Uterus (tissue), 4 donors: ENCODE measurements around the gene FOXO4. TPM values are rescaled to one million over a fixed set of nuclear protein-coding genes. Genes with fewer than 3 reads are reported as not detected.
A peak's percentile ranks its signal among the peaks of the same experiment; 100 is the strongest.

Source experiments
- DNase-seq, 2 donors: peaks; one replicate each; pipeline ENCODE4 v3.0.0-alpha.2; 2019 to 2020
- H3K27ac ChIP-seq, 2 donors: fragments of 200-600 bp; sonication (generic); 1 replicate in 1 of 2; 2 replicates in 1 of 2; pipeline ENCODE4 v1.5.1; 2016 to 2018
- H3K27me3 ChIP-seq, 2 donors: fragments of 200-600 bp; sonication (generic); one replicate each; pipeline ENCODE4 v1.5.1; 2018 to 2019; ENCODE audit warnings: control low read depth in 1 of 2
- H3K36me3 ChIP-seq, 2 donors: fragments of 200-600 bp; sonication (generic); one replicate each; pipeline ENCODE4 v1.5.1; 2019; ENCODE audit warnings: control low read depth in 1 of 2
- H3K4me1 ChIP-seq, 2 donors: fragments of 200-600 bp; sonication (generic); one replicate each; pipeline ENCODE4 v1.5.1; 2018 to 2019; ENCODE audit warnings: control low read depth in 1 of 2
- H3K4me3 ChIP-seq, 2 donors: fragments of 200-600 bp; sonication (generic); 1 replicate in 1 of 2; 2 replicates in 1 of 2; pipeline ENCODE4 v1.5.1; 2018 to 2019; ENCODE audit warnings: mild to moderate bottlenecking in 1 of 2
- H3K9me3 ChIP-seq, 2 donors: fragments of 200-600 bp; sonication (generic); one replicate each; pipeline ENCODE4 v1.5.1; 2019; ENCODE audit warnings: control low read depth in 1 of 2
- CTCF ChIP-seq, 4 experiments: fragments of 200-600 bp in 2 of 4; fragments of 450-650 bp in 2 of 4; sonication (generic) in 2 of 4; IDR thresholded peaks; one replicate each; pipeline ENCODE4 v1.5.1; 2016 to 2019; ENCODE audit warnings: antibody characterized with exemption in 4 of 4, mild to moderate bottlenecking in 2 of 4, moderate library complexity in 1 of 4
- POLR2A ChIP-seq, 2 donors: fragments of 450-650 bp; IDR thresholded peaks; one replicate each; pipeline ENCODE4 v1.6.1; 2016; ENCODE audit warnings: antibody characterized with exemption in 2 of 2, mild to moderate bottlenecking in 1 of 2, moderate library complexity in 1 of 2
- intact Hi-C: fragments of 100-400 bp; cut with DNase I; formaldehyde crosslinking; loops from one replicate; pipeline ENCODE4 v1.15.1; 2023; ENCODE audit warnings: low total_unique reads
- total RNA-seq, 4 donors: library from RNA; depleted of rRNA in 3 of 4; stranded (reverse); fragments of >200 nt in 3 of 4; gene quantifications; one replicate each; pipeline versions ENCODE4 v1.1.0 to v1.2.4, GENCODE V29; 2014 to 2023
- donor health status: DM: yes; HTN: yes; CAD: no.

The FOXO4 gene
- total RNA-seq, 4 donors from 2014 or later: 7.9 to 40.6 (median 10.1) TPM

GRCh38 chrX:71118032-71118984 lies 22.7 kb downstream of the FOXO4 start, which contains the start of gene MED12:
Gene MED12, plus strand, starts transcription at chrX:71118596. Its CDS starts 159 bp downstream, at chrX:71118755.
- intact Hi-C loops: no loop called here
- Histone ChIP-seq H3K9me3 (no peaks in the 10 kb centered on the region), H3K27ac (peak within 1 kb of the TSS; percentile 87 to 89), H3K36me3 (no peaks in the 10 kb centered on the region), H3K4me3 (peak within 1 kb of the TSS; percentile 55 to 79), H3K27me3 (no peaks in the 10 kb centered on the region), H3K4me1 (no peaks in the 10 kb centered on the region)
- peak; percentile 27 for TF ChIP-seq POLR2A (IDR thresholded peaks at IDR 0.05)
- TF ChIP-seq CTCF (IDR thresholded peaks at IDR 0.05): no peak
- DNase-seq: peak; percentile 88 to 89

- no peak for DNase-seq
- Histone ChIP-seq H3K36me3 (no peaks in the 10 kb centered on the region), H3K27ac (peak overlapping the region; percentile 87 to 89), H3K27me3 (no peaks in the 10 kb centered on the region), H3K4me1 (no peaks in the 10 kb centered on the region), H3K4me3 (peak overlapping the region; percentile 55 to 79), H3K9me3 (no peaks in the 10 kb centered on the region)
- intact Hi-C loops: no loop called here
- TF ChIP-seq CTCF (IDR thresholded peaks at IDR 0.05): no peak
- TF ChIP-seq POLR2A (IDR thresholded peaks at IDR 0.05): no peak
These were observed 23.4 kb downstream of the FOXO4 start for GRCh38 chrX:71118985-71119535.

- TF ChIP-seq CTCF (IDR thresholded peaks at IDR 0.05): no peak
- no peak for TF ChIP-seq POLR2A (IDR thresholded peaks at IDR 0.05)
- Histone ChIP-seq H3K27ac (no peak overlapping the region), H3K27me3 (no peaks in the 10 kb centered on the region), H3K4me3 (no peak overlapping the region), H3K9me3 (no peaks in the 10 kb centered on the region), H3K36me3 (no peaks in the 10 kb centered on the region), H3K4me1 (no peaks in the 10 kb centered on the region)
- intact Hi-C loops: no loop called here
- DNase-seq: no peak
These were observed 32.6 kb downstream of the FOXO4 start for GRCh38 chrX:71128166-71128833.

GRCh38 chrX:71128915-71129765 lies 33.5 kb downstream of the FOXO4 start:
- Histone ChIP-seq H3K27ac (no peak overlapping the region), H3K36me3 (no peaks in the 10 kb centered on the region), H3K4me1 (no peaks in the 10 kb centered on the region), H3K4me3 (no peak overlapping the region), H3K27me3 (no peaks in the 10 kb centered on the region), H3K9me3 (no peaks in the 10 kb centered on the region)
- peak; percentile 56 to 64 for DNase-seq
- no peak for TF ChIP-seq POLR2A (IDR thresholded peaks at IDR 0.05)
- TF ChIP-seq CTCF (IDR thresholded peaks at IDR 0.05): peak; percentile 52 to 66 (median 64)
- intact Hi-C loops: no loop called here
